Measurements from ENCODE around the gene PSMA2.

GRCh38 chr7:42925630-42926029 is 6.3 kb downstream of the PSMA2 start:
- no peak for TF ChIP-seq CTCF (IDR thresholded peaks at IDR 0.05)
- TF ChIP-seq POLR2AphosphoS5 (IDR thresholded peaks at IDR 0.05; ENCODE audit: insufficient read depth in 1 of 2, low read depth in 1 of 2), result no peak
- no peak for TF ChIP-seq POLR2A (IDR thresholded peaks at IDR 0.05)
